ENCODE measurements around the gene CNIH2. TPM values are rescaled to one million over a fixed set of nuclear protein-coding genes. Genes with fewer than 3 reads are reported as not detected.
"Not testable (repeated sequence)": the region's sequence is repeated elsewhere in the genome, so short reads cannot be mapped to it uniquely, and the experiment has no call there.

CNIH2 gene
- total RNA-seq, 6 experiments from 2014 or later: 0.73 to 1.9 (median 1.1) TPM

DNA sequence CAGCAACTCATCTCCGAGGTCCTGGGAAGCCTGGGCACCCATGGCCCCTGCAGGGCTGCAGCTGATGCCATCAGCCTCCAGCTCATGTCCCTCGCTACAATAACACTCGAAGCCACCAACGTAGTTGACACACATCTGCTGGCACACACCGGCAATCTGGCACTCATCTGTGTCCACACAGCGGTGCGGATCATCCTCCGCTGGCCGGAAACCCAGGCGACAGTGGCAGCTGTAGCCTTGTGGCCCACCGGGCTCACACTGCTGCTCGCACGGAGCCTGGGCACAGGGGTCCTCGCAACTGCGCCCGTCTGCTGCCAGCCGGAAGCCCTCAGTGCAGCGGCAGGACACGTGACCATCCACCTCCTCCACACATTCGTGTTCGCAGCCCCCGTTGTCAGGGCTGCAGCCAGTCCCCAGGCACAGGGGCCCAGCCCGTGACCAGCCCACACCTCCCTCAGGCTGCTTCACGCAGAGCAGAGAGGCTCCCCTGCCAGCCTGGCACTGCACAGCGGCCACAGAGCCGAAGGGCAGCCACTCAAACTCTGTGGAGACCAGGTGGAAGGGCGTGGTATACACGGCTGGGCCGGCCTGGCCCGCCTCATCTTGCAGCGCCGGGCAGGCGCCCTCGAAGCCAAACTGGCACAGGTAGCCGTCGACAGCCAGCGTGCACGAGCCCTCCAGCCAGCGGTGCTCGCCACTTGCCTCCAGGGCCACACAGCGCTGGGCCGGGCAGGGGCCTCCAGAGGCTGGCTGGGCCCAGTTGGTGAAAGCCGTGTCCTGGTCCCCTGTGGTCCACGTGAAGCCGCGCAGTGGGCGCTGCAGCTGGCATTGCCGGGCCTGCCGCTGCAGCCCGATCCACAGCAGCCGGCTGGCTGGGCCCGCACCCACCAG is 38.2 kb downstream of the CNIH2 start:
- Mint-ChIP-seq H3K9me3 (peaks cover 11% of the 10 kb centered on the region), H3K4me3 (peak overlapping the region; percentile 91), H3K27ac (peak overlapping the region; percentile 97), H3K36me3 (ENCODE audit: low read depth) (peaks cover 29% of the 10 kb centered on the region), H3K27me3 (ENCODE audit: insufficient read depth) (peaks cover 9% of the 10 kb centered on the region), H3K4me1 (ENCODE audit: low read depth) (peaks cover 57% of the 10 kb centered on the region)
- TF ChIP-seq, protein P1, sequence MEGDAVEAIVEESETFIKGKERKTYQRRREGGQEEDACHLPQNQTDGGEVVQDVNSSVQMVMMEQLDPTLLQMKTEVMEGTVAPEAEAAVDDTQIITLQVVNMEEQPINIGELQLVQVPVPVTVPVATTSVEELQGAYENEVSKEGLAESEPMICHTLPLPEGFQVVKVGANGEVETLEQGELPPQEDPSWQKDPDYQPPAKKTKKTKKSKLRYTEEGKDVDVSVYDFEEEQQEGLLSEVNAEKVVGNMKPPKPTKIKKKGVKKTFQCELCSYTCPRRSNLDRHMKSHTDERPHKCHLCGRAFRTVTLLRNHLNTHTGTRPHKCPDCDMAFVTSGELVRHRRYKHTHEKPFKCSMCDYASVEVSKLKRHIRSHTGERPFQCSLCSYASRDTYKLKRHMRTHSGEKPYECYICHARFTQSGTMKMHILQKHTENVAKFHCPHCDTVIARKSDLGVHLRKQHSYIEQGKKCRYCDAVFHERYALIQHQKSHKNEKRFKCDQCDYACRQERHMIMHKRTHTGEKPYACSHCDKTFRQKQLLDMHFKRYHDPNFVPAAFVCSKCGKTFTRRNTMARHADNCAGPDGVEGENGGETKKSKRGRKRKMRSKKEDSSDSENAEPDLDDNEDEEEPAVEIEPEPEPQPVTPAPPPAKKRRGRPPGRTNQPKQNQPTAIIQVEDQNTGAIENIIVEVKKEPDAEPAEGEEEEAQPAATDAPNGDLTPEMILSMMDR (IDR thresholded peaks at IDR 0.05): no peak
- DNase-seq: no peak

DNA sequence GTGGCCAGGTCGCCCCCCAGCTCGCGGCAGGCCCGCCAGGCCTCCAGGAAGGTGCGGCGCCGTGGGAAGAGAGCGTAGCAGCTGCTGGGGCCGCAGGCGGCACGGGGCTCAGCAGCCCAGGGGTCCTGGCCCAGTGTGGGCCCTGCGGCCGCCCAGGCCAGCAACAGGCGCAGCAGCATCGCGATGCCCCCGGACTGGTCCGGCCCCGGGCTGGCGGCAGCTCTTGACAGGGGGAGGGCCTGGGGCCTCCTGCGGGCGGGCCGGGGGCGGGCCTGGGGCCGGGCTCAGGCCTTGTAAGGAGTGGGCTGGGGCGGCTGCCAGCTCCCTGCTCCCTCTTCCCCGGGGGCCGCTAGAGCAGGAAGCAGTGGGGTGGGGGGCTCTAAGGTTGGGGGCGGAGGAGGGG is 38.9 kb downstream of the CNIH2 start, which contains the start of gene CD248:
Gene CD248 (minus strand): TSS at position 196 of the 403 bp plus-strand sequence. CDS start 17 bp downstream, at position 179.
- DNase-seq: peak; percentile 49
- Mint-ChIP-seq H3K4me3 (peak within 1 kb of the TSS; percentile 91), H3K27me3 (ENCODE audit: insufficient read depth) (peaks cover 9% of the 10 kb centered on the region), H3K27ac (peak within 1 kb of the TSS; percentile 97), H3K36me3 (ENCODE audit: low read depth) (peaks cover 29% of the 10 kb centered on the region), H3K4me1 (ENCODE audit: low read depth) (peaks cover 53% of the 10 kb centered on the region), H3K9me3 (peaks cover 11% of the 10 kb centered on the region)
- TF ChIP-seq, protein P1 (IDR thresholded peaks at IDR 0.05): no peak

DNA sequence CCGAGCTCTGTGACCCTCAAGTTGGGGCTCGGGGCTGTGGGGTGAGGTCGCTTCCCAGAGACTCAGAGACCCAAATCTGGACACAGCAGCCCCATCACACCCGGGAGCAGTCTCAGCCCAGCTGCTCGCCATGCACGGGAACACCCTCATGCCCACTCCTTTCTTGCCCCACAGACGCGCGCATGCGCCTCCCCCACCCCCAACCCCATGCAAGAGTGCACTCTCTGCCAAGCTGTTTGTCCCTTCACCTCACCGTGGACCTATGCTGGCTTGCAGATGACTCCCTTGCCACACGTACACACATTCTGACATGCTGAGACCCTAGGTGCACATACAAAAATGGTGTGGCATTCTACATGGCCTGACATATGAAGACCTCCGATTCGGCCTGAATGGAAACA is 39.3 kb downstream of the CNIH2 start:
- DNase-seq: peak; percentile 35
- Mint-ChIP-seq H3K9me3 (peaks cover 11% of the 10 kb centered on the region), H3K27ac (peak overlapping the region; percentile 91), H3K36me3 (ENCODE audit: low read depth) (peaks cover 29% of the 10 kb centered on the region), H3K27me3 (ENCODE audit: insufficient read depth) (peaks cover 8% of the 10 kb centered on the region), H3K4me1 (ENCODE audit: low read depth) (peaks cover 48% of the 10 kb centered on the region), H3K4me3 (peak overlapping the region; percentile 70)
- TF ChIP-seq, protein P1 (IDR thresholded peaks at IDR 0.05): no peak

DNA sequence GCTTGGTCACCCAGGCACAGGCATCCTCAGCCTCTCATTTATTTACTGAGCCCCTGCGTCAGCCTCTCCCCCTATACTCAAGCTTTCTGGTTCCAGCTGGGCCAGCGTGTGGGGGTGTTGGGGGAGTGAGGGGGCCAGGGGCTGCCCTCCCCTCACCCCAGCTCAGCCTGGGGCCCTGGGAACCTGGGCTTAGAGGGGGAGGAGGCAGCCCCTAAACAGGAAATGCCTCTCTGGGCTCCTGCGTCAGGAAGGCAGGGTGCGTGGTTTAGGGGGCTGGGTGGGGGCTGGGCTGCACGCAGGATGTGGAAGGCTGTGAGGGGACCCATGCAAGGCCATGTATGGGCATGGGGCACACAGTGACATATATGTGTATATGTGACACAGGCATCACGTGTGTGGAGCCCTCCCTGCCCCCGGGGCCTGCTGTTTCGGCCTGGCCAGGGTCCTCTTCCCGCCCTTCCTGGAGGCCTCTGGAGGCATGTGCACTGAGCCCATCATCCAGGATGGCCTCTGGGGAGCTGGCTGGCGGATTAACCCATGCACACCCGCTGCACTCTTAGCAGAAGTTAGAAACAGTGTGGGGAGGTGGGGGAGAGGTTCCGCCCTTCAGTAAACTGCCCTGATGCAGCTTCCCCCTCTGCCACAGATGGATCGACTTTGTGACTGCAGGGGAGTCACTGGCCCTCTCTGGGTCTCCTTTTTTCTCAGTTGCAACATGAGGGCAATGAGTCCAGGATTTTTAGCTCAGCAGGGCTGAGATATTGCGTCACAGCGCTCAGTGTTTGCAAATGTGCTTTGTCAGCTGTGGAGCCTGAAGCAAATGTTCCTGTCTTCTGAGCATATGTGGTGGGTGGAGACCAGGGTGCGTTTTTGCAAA is 40.0 kb downstream of the CNIH2 start:
- Mint-ChIP-seq H3K4me1 (ENCODE audit: low read depth) (peaks cover 46% of the 10 kb centered on the region), H3K36me3 (ENCODE audit: low read depth) (peaks cover 29% of the 10 kb centered on the region), H3K27ac (peak overlapping the region; percentile 91), H3K4me3 (peak overlapping the region; percentile 70), H3K9me3 (peaks cover 11% of the 10 kb centered on the region), H3K27me3 (ENCODE audit: insufficient read depth) (peaks cover 6% of the 10 kb centered on the region)
- DNase-seq: peak; percentile 61
- TF ChIP-seq, protein P1 (IDR thresholded peaks at IDR 0.05): no peak

DNA sequence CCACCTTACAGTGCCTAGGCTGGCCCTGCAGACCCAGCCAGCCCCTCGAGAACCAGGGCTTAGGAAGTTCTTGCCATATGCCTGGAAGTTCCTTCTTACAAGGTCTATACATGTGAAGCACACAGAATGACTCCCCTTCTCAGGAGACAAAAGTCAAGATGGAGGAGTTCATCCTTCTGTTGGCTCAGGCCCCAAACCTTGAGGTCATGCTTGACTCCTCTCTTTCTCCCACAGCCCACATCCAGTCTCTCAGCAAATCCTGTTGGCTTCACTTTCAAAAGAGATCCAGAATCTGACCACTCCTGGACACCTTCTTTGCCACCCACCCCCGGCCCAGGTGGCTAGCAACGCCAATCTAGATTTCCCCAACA is 40.6 kb downstream of the CNIH2 start:
- DNase-seq: no peak
- H3K4me1 Mint-ChIP-seq (ENCODE audit: low read depth): peaks cover 46% of the 10 kb centered on the region
- peak overlapping the region; percentile 13; the same call in 1 of the 2 replicates for H3K4me3 Mint-ChIP-seq
- H3K36me3 Mint-ChIP-seq (ENCODE audit: low read depth): peaks cover 28% of the 10 kb centered on the region
- H3K27me3 Mint-ChIP-seq (ENCODE audit: insufficient read depth): peaks cover 5% of the 10 kb centered on the region
- peaks cover 11% of the 10 kb centered on the region for H3K9me3 Mint-ChIP-seq
- H3K27ac Mint-ChIP-seq: peak overlapping the region; percentile 91
- TF ChIP-seq, protein P1 (IDR thresholded peaks at IDR 0.05): 0 out of 2 replicates have a peak, but pooled peaks have one; percentile 0

DNA sequence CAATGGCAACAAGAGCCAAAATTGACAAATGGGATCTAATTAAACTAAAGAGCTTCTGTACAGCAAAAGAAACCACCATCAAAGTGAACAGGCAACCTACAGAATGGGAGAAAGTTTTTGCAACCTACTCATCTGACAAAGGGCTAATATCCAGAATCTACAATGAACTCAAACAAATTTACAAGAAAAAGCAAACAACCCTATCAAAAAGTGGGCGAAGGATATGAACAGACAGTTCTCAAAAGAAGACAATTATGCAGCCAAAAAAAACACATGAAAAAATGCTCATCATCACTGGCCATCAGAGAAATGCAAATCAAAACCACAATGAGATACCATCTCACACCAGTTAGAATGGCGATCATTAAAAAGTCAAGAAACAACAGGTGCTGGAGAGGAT is 42.3 kb downstream of the CNIH2 start:
- not testable (repeated sequence) for DNase-seq; H3K27me3 Mint-ChIP-seq (ENCODE audit: insufficient read depth); H3K27ac Mint-ChIP-seq; H3K4me3 Mint-ChIP-seq
- peaks cover 48% of the 10 kb centered on the region for H3K4me1 Mint-ChIP-seq (ENCODE audit: low read depth)
- peaks cover 11% of the 10 kb centered on the region for H3K9me3 Mint-ChIP-seq
- H3K36me3 Mint-ChIP-seq (ENCODE audit: low read depth): peaks cover 15% of the 10 kb centered on the region

DNA sequence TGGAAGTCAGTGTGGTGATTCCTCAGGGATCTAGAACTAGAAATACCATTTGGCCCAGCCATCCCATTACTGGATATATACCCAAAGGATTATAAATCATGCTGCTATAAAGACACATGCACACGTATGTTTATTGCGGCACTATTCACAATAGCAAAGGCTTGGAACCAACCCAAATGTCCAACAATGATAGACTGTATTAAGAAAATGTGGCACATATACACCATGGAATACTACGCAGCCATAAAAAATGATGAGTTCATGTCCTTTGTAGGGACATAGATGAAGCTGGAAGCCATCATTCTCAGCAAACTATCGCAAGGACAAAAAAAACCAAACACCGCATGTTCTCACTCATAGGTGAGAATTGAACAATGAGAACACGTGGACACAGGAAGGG is 42.8 kb downstream of the CNIH2 start:
- H3K4me1 Mint-ChIP-seq (ENCODE audit: low read depth): peaks cover 48% of the 10 kb centered on the region
- H3K36me3 Mint-ChIP-seq (ENCODE audit: low read depth): peaks cover 10% of the 10 kb centered on the region
- not testable (repeated sequence) for DNase-seq; H3K4me3 Mint-ChIP-seq; H3K27ac Mint-ChIP-seq; H3K27me3 Mint-ChIP-seq (ENCODE audit: insufficient read depth)
- H3K9me3 Mint-ChIP-seq: peaks cover 11% of the 10 kb centered on the region

Measured in HFFc6 (cell line).